Adrenal gland (tissue), 12 donors: ENCODE results near the gene CCDC85C. TPM values are rescaled to one million over a fixed set of nuclear protein-coding genes. Genes with fewer than 3 reads are reported as not detected.

Source experiments
- DNase-seq, 7 donors: peaks; one replicate each; pipeline ENCODE4 v3.0.0-alpha.2; 2019 to 2020
- H3K27ac ChIP-seq, 5 donors: fragments of 200-600 bp; sonication (generic) in 4 of 5; 1 replicate in 3 of 5; 2 replicates in 2 of 5; pipeline versions ENCODE4 v1.5.1 to v1.8.0; 2016 to 2020; ENCODE audit warnings: mild to moderate bottlenecking in 1 of 5
- H3K27me3 ChIP-seq: fragments of 200-600 bp; 2 replicates; pipeline ENCODE4 v1.8.0; 2021
- H3K36me3 ChIP-seq, 2 donors: fragments of 200-600 bp; replicated peaks in 1 of 2; 1 replicate in 1 of 2; 2 replicates in 1 of 2; pipeline versions ENCODE4 v1.5.1 to v1.8.0; 2018 to 2022
- H3K4me1 ChIP-seq, 2 donors: fragments of 200-600 bp; replicated peaks in 1 of 2; 1 replicate in 1 of 2; 2 replicates in 1 of 2; pipeline versions ENCODE4 v1.5.1 to v1.8.0; 2018 to 2021
- H3K4me3 ChIP-seq, 4 donors: fragments of 200-600 bp; sonication (generic) in 3 of 4; one replicate each; pipeline ENCODE4 v1.5.1; 2016 to 2018
- H3K9me3 ChIP-seq, 3 donors: fragments of 200-600 bp; sonication (generic) in 1 of 3; replicated peaks in 1 of 3; 1 replicate in 2 of 3; 2 replicates in 1 of 3; pipeline versions ENCODE4 v1.5.1 to v1.8.0; 2016 to 2021
- CTCF ChIP-seq, 6 experiments: fragments of 450-650 bp in 4 of 6; fragments of 200-600 bp in 2 of 6; sonication (generic) in 1 of 6; IDR thresholded peaks; 1 replicate in 5 of 6; 2 replicates in 1 of 6; pipeline versions ENCODE4 v1.5.1 to v1.8.0; 2016 to 2021; ENCODE audit warnings: antibody characterized with exemption in 6 of 6, mild to moderate bottlenecking in 2 of 6, moderate library complexity in 1 of 6
- POLR2A ChIP-seq, 2 donors: fragments of 450-650 bp; IDR thresholded peaks; one replicate each; pipeline ENCODE4 v1.6.1; 2017; ENCODE audit warnings: antibody characterized with exemption in 2 of 2, mild to moderate bottlenecking in 2 of 2, moderate library complexity in 1 of 2
- WGBS, 4 donors: extraction: QIAGEN DNeasy Blood & Tissue Kit in 2 of 4; methylation state at CpG; one replicate each; pipeline versions ENCODE4 v1.1.5 to v1.1.7; 2013 to 2017; 5-methylcytosine and 5-hydroxymethylcytosine counted together
- intact Hi-C, 2 donors: fragments of 100-400 bp; cut with DNase I; formaldehyde crosslinking; loops; one replicate each; pipeline versions ENCODE4 v1.14.1 to v1.15.0; 2022 to 2023
- polyA plus RNA-seq, 3 donors: library from polyadenylated mRNA; stranded (reverse); fragments of 200-250 nt in 2 of 3; fragments of 350-450 nt in 1 of 3; fragmentation: Illumina TruSeq in 1 of 3; extraction: RNeasy Lipid Tissue Mini Kit (QIAGEN cat#74804) in 1 of 3; gene quantifications; one replicate each; pipeline ENCODE4 v1.2.3, GENCODE V29; 2013 to 2014
- total RNA-seq, 9 donors: library from RNA; depleted of rRNA in 4 of 9; stranded (reverse); fragments of >200 nt in 4 of 9; fragments of 120-200 nt in 1 of 9; fragmentation: NEBNext Ultra II Directional in 1 of 9; extraction: Animal tissue kit (Norgen Biotek cat#: 25700) in 1 of 9; gene quantifications; one replicate each; pipeline versions ENCODE4 v1.1.0 to v1.2.4, GENCODE V29; 2013 to 2023
- donor health status: healthy with polysubstance abuse.
- donor health status: Bipolar disorder and iron deficiency.
- donor health status: DM: yes; HTN: yes; CAD: no.
- donor health status: DM: no; HTN: no; CAD: no.
- donor health status: DM: no; HTN: no; CAD: no.
- donor health status: DM: yes; HTN: yes; CAD: no.

Gene CCDC85C
- total and polyA plus RNA-seq, 12 donors = 4.2 to 59.0 (median 37.9) TPM

DNA sequence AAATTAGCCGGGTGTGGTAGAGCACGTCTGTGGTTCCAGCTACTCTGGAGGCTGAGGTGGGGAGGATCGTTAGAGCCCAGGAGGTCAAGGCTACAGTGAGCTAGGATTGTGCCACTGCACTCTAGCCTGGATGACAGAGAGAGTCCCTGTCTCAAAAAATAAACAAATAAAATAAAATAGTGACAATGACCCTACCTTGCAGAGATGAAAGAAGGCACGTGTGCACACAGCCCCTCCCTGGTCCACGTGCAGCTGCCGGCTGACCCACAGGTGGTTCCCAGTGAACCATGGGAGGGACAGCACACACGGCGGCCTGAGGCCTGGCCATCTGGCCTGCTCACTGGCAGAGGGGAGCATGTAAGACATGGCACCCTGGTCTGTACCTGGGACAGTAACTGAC lies 45.6 kb upstream of the CCDC85C start:
- TF ChIP-seq CTCF (IDR thresholded peaks at IDR 0.05) = no peak
- TF ChIP-seq POLR2A (IDR thresholded peaks at IDR 0.05) = no peak
- no peak for DNase-seq
- 78 to 82% (median 80%) methylated on average over 8 of the region's 8 CpGs for WGBS, 4 donors
- intact Hi-C loops = no loop called here
- Histone ChIP-seq H3K9me3 (no peaks in the 10 kb centered on the region), H3K27ac (no peak overlapping the region), H3K27me3 (peaks cover 4% of the 10 kb centered on the region), H3K36me3 (no peaks in the 10 kb centered on the region), H3K4me1 (peaks cover 0 to 13% of the 10 kb centered on the region in 2 donors), H3K4me3 (no peak overlapping the region)

DNA sequence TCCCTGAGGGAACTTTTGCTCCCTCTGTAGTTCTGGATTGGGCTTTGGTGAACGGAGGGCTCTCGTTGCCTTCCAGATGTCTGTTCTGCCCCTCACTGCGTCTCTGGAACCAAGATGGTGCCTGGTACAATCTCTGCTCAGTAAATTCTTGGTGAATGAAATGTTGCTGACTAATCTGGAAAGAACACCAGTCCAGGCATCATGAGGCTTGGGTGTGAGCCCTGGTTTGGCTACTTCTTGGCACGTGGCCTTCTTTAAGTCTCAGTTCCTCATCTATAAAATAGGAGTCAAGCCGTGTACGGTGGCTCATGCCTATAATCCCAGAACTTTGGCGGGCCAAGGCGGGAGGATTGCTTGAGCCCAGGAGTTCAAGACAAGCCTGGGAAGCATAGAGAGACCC lies 45.2 kb upstream of the CCDC85C start:
- peaks cover 4% of the 10 kb centered on the region for H3K27me3 ChIP-seq
- no peak overlapping the region for H3K4me3 ChIP-seq
- TF ChIP-seq CTCF (IDR thresholded peaks at IDR 0.05) (no peak), POLR2A (IDR thresholded peaks at IDR 0.05) (no peak)
- H3K9me3 ChIP-seq = no peaks in the 10 kb centered on the region
- WGBS, 4 donors = 74 to 89% (median 80%) methylated on average over 8 of the region's 8 CpGs
- no peaks in the 10 kb centered on the region for H3K36me3 ChIP-seq
- H3K27ac ChIP-seq = no peak overlapping the region
- intact Hi-C loops = no loop called here
- H3K4me1 ChIP-seq = peaks cover 0 to 10% of the 10 kb centered on the region in 2 donors
- no peak for DNase-seq

DNA sequence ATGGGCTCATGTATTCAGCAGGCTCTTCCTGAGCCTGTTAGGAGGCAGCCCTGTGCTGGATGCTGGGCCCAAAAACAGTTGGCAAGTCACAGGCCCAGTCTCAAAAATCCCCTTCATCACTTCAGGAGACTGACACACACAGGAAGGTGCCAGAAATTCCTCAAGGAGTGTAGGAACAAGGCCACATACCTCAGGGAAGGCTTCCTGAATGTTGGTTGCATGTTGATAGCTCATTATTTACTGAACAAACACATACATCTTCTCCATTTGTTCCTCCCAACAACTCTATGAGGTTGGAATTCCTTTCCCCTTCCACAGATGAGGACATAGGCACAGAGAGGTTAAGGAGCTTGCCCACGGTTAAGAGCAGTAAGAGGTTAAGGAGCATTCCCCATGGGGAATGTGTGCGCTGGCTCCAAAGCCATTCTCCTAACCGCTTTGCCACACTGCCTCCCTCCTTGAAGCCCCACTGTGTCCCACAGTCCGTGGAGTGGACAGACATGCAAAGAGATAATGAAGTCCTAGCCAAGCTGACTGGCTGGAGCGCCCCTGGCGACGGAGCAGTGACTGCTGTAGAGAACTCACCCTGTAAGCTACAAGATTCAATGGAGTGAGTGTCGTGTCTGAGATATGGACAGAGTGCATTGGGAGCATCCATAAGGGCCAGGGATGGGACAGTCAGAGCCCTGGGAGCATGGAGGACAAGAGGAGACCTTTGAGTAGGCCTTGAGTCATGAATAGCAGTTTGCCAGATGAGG lies 44.2 kb upstream of the CCDC85C start:
- intact Hi-C loops = no loop called here
- H3K4me3 ChIP-seq = no peak overlapping the region
- no peak for DNase-seq
- 86 to 96% (median 89%) methylated on average over 8 of the region's 8 CpGs for WGBS, 4 donors
- TF ChIP-seq POLR2A (IDR thresholded peaks at IDR 0.05) = no peak
- no peak overlapping the region for H3K27ac ChIP-seq
- peaks cover 4% of the 10 kb centered on the region for H3K27me3 ChIP-seq
- H3K9me3 ChIP-seq = no peaks in the 10 kb centered on the region
- H3K36me3 ChIP-seq = no peaks in the 10 kb centered on the region
- peaks cover 0 to 7% of the 10 kb centered on the region in 2 donors for H3K4me1 ChIP-seq

GRCh38 chr14:99647411-99647810 lies 43.4 kb upstream of the CCDC85C start:
- H3K27me3 ChIP-seq = peaks cover 4% of the 10 kb centered on the region
- 78 to 85% (median 80%) methylated on average over 7 of the region's 7 CpGs; no CpG with 5 or more reads in 1 of the 4 donors for WGBS, 4 donors
- no peaks in the 10 kb centered on the region for H3K36me3 ChIP-seq
- no peak for DNase-seq
- H3K4me3 ChIP-seq = no peak overlapping the region
- intact Hi-C loops = no loop called here
- no peaks in the 10 kb centered on the region for H3K9me3 ChIP-seq
- no peak overlapping the region for H3K27ac ChIP-seq
- H3K4me1 ChIP-seq = peaks cover 0 to 7% of the 10 kb centered on the region in 2 donors
- no peak for TF ChIP-seq CTCF (IDR thresholded peaks at IDR 0.05)
- TF ChIP-seq POLR2A (IDR thresholded peaks at IDR 0.05) = no peak
